ENCODE measurements around the gene CD207. TPM values are rescaled to one million over a fixed set of nuclear protein-coding genes. Genes with fewer than 3 reads are reported as not detected.

The CD207 gene
- total and polyA plus RNA-seq, 4 experiments from 2014 or later = not detected

GRCh38 chr2:70793450-70793849, 42.2 kb downstream of the CD207 start:
- H3K27ac ChIP-seq (ENCODE audit: low read depth, low read length) = no peak overlapping the region
- intact Hi-C loops (cut with micrococcal nuclease) = no loop called here
- H3K36me3 Mint-ChIP-seq = no peaks in the 10 kb centered on the region

GRCh38 chr2:70790136-70790828, 45.3 kb downstream of the CD207 start, which contains the start of gene FIGLA:
FIGLA (minus strand) TSS chr2:70790643; CDS start chr2:70790638, 5 bp downstream.
- peak within 1 kb of the TSS in 1 of 2 donors; percentile 23 for H3K4me3 ChIP-seq (ENCODE audit: low read length in 2 of 2)
- intact Hi-C loops (cut with micrococcal nuclease) = no loop called here
- Mint-ChIP-seq H3K4me1 (peaks cover 6 to 14% (median 7%) of the 10 kb centered on the region in 4 donors), H3K27me3 (peaks cover 43 to 54% of the 10 kb centered on the region in 2 donors), H3K36me3 (no peaks in the 10 kb centered on the region), H3K4me3 (peak within 1 kb of the TSS; percentile 41 to 89 (median 83)), H3K27ac (peak within 1 kb of the TSS in 2 of 7 donors; percentile 23 to 59), H3K9me3 (no peaks in the 10 kb centered on the region)
- no peak within 1 kb of the TSS for H3K27ac ChIP-seq (ENCODE audit: low read depth, low read length)
- CTCF ChIA-PET (ENCODE audit: partially characterized antibody) = interaction anchor here (1.1 to 2.5 kb wide), 4 partner anchors 12 to 156 kb away, joined by 3 to 5 read pairs (median 4); no protein-coding TSS in a partner anchor
- no peaks in the 10 kb centered on the region for H3K36me3 ChIP-seq (ENCODE audit: insufficient read depth, low read length)
- peaks cover 40% of the 10 kb centered on the region for H3K27me3 ChIP-seq (ENCODE audit: insufficient read depth, low read length)
- H3K4me1 ChIP-seq (ENCODE audit: insufficient read depth, low read length) = peaks cover 7% of the 10 kb centered on the region
- POLR2A ChIA-PET (ENCODE audit: partially characterized antibody) = no interaction called here
- no peak for DNase-seq
- H3K9me3 ChIP-seq (ENCODE audit: control insufficient read depth in 1 of 2, low read length in 2 of 2) = no peaks in the 10 kb centered on the region

More at GRCh38 chr2:70793450-70793849, 42.2 kb downstream of the CD207 start:
- Mint-ChIP-seq H3K4me1 (peaks cover 5 to 11% (median 6%) of the 10 kb centered on the region in 4 donors), H3K4me3 (no peak overlapping the region), H3K9me3 (no peaks in the 10 kb centered on the region), H3K27ac (no peak overlapping the region), H3K27me3 (peaks cover 27 to 37% of the 10 kb centered on the region in 2 donors)
- DNase-seq = no peak
- Histone ChIP-seq H3K36me3 (ENCODE audit: insufficient read depth, low read length) (no peaks in the 10 kb centered on the region), H3K9me3 (ENCODE audit: control insufficient read depth in 1 of 2, low read length in 2 of 2) (no peaks in the 10 kb centered on the region), H3K27me3 (ENCODE audit: insufficient read depth, low read length) (peaks cover 23% of the 10 kb centered on the region), H3K4me3 (ENCODE audit: low read length in 2 of 2) (no peak overlapping the region), H3K4me1 (ENCODE audit: insufficient read depth, low read length) (peaks cover 7% of the 10 kb centered on the region)
- POLR2A ChIA-PET (ENCODE audit: partially characterized antibody) = no interaction called here
- CTCF ChIA-PET (ENCODE audit: partially characterized antibody) = interaction anchor here (1.4 kb wide), 1 partner anchor 8 kb away, joined by 4 read pairs; no protein-coding TSS in a partner anchor

DNA sequence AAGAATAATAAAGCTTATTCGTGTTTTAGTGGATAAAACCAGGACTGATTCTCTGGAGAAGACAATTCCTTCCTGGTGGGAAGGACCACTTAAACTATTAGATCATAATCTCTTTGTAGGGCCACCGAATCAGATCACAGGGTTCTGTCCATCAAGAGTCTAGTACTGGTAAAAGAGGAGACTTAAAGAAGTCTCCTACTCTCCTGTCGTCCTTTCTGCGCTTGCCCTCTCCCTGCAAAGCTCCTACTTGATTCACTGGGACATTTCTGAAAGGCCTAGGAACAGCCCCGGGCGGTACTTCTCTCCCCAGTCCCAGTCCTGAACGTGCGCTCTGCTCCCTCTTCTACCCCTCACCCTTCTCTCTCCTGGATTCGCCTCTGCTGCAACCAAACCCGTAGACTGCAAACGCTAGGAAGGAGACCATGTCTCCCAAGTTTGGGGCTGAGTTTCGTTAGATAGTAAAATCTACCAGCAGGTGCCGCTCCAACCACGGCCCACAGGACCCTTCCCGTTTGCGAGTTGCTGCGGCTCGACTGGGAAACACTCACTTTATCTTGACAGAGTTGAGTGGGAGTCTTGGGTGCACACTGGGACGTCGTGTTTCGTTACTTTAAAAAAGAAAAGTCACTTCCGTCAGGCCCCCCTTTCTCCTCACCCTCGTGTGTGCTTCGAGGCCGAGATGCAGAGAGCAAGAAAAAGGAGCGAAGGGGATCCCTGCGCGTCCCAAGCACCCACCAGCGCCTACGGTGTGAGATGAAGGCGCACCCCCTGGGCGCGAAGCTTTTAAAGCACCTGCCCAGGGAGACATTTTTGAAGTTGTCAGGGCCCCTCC, 46.1 kb downstream of the CD207 start:
- Mint-ChIP-seq H3K36me3 (no peaks in the 10 kb centered on the region), H3K4me1 (peaks cover 6 to 17% (median 8%) of the 10 kb centered on the region in 4 donors), H3K27me3 (peaks cover 41 to 54% of the 10 kb centered on the region in 2 donors), H3K9me3 (no peaks in the 10 kb centered on the region), H3K4me3 (peak overlapping the region; percentile 41 to 89 (median 83)), H3K27ac (peak overlapping the region in 2 of 7 donors; percentile 23 to 59)
- intact Hi-C loops (cut with micrococcal nuclease) = no loop called here
- Histone ChIP-seq H3K27me3 (ENCODE audit: insufficient read depth, low read length) (peaks cover 40% of the 10 kb centered on the region), H3K36me3 (ENCODE audit: insufficient read depth, low read length) (no peaks in the 10 kb centered on the region), H3K27ac (ENCODE audit: low read depth, low read length) (no peak overlapping the region), H3K4me3 (ENCODE audit: low read length in 2 of 2) (peak overlapping the region in 1 of 2 donors; percentile 23), H3K4me1 (ENCODE audit: insufficient read depth, low read length) (peaks cover 7% of the 10 kb centered on the region), H3K9me3 (ENCODE audit: control insufficient read depth in 1 of 2, low read length in 2 of 2) (no peaks in the 10 kb centered on the region)
- ChIA-PET POLR2A (ENCODE audit: partially characterized antibody) (no interaction called here), CTCF (ENCODE audit: partially characterized antibody) (interaction anchor here (0.5 to 2.5 kb wide), 5 partner anchors 11 to 1487 kb away, joined by 3 to 5 read pairs (median 4); no protein-coding TSS in a partner anchor)
- peak in 4 of 5 donors; percentile 30 to 43 (median 34) for DNase-seq

DNA sequence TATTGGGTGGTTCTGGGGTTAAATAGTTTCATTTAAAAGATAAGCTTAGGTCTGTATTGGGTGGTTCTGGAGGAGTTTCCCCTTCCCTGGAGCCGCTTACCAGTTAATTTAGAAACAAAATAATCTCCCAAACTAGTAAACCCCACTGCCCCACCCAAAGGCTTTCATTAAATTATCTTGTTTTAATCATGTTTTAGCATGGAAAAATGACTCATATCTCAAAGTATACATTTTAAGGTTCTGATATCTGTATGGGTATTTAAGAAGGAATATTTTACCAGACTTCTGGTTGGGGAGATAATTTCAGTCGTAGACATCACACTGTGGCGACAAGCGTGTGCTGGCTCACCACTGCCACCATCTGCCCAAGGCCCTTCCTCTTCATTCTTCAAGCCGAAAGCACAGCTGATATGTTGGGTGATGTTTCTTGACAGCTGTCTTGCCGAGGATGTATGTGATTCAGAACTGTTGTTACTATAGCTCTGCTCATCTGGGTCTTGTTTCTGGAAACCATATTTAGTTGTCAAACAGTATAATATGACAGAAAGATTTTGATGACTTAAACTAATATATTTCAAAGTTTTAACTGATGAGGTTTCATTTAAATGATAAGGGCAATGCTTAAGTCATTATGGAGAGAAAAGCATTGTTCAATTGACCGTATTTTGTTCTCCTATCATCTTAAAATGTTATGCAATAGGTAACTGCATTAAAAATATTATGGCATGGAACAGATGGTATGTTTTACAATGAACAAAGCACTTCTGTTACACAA, 50.3 kb downstream of the CD207 start:
- Mint-ChIP-seq H3K4me1 (peaks cover 6 to 13% (median 8%) of the 10 kb centered on the region in 4 donors), H3K4me3 (no peak overlapping the region), H3K36me3 (no peaks in the 10 kb centered on the region), H3K27me3 (peaks cover 26 to 37% of the 10 kb centered on the region in 2 donors), H3K27ac (no peak overlapping the region), H3K9me3 (no peaks in the 10 kb centered on the region)
- POLR2A ChIA-PET (ENCODE audit: partially characterized antibody) = no interaction called here
- intact Hi-C loops (cut with micrococcal nuclease) = loop anchor here (2.0 kb wide), 1 partner anchor 481 kb away; no protein-coding TSS in a partner anchor
- Histone ChIP-seq H3K4me1 (ENCODE audit: insufficient read depth, low read length) (peaks cover 7% of the 10 kb centered on the region), H3K27ac (ENCODE audit: low read depth, low read length) (no peak overlapping the region), H3K4me3 (ENCODE audit: low read length in 2 of 2) (no peak overlapping the region), H3K36me3 (ENCODE audit: insufficient read depth, low read length) (no peaks in the 10 kb centered on the region), H3K9me3 (ENCODE audit: control insufficient read depth in 1 of 2, low read length in 2 of 2) (no peaks in the 10 kb centered on the region), H3K27me3 (ENCODE audit: insufficient read depth, low read length) (peaks cover 26% of the 10 kb centered on the region)
- peak in 2 of 5 donors; percentile 11 to 17 for DNase-seq
- CTCF ChIA-PET (ENCODE audit: partially characterized antibody) = interaction anchor here (0.7 to 3.3 kb wide), 6 partner anchors 8 to 481 kb away, joined by 3 to 10 read pairs (median 5); partner anchors contain the start of gene ADD2

- Histone ChIP-seq H3K27ac (ENCODE audit: low read depth, low read length) (no peak overlapping the region), H3K9me3 (ENCODE audit: control insufficient read depth in 1 of 2, low read length in 2 of 2) (no peaks in the 10 kb centered on the region), H3K27me3 (ENCODE audit: insufficient read depth, low read length) (peaks cover 21% of the 10 kb centered on the region), H3K4me1 (ENCODE audit: insufficient read depth, low read length) (peaks cover 2% of the 10 kb centered on the region), H3K36me3 (ENCODE audit: insufficient read depth, low read length) (no peaks in the 10 kb centered on the region), H3K4me3 (ENCODE audit: low read length in 2 of 2) (no peak overlapping the region)
- Mint-ChIP-seq H3K4me3 (no peak overlapping the region), H3K27me3 (peaks cover 22 to 32% of the 10 kb centered on the region in 2 donors), H3K4me1 (peaks cover under 1 to 7% (median 3%) of the 10 kb centered on the region in 4 donors), H3K9me3 (no peaks in the 10 kb centered on the region), H3K27ac (no peak overlapping the region), H3K36me3 (no peaks in the 10 kb centered on the region)
- intact Hi-C loops (cut with micrococcal nuclease) = loop anchor here (2.0 kb wide), 1 partner anchor 480 kb away; no protein-coding TSS in a partner anchor
- CTCF ChIA-PET (ENCODE audit: partially characterized antibody) = interaction anchor here (1.2 to 3.3 kb wide), 5 partner anchors 9 to 480 kb away, joined by 3 to 10 read pairs (median 6); partner anchors contain the start of gene ADD2
- POLR2A ChIA-PET (ENCODE audit: partially characterized antibody) = no interaction called here
- no peak for DNase-seq
Measured at GRCh38 chr2:70784320-70784719, 51.3 kb downstream of the CD207 start.

All from CD4-positive, alpha-beta memory T cell (primary cell).